GM18517 (cell line): ENCODE measurements around the gene KRTDAP.

Source experiments
- ATAC-seq: cut with Tn5 transposase; IDR thresholded peaks from one replicate; pipeline ENCODE4 v1.9.1; 2021; ENCODE audit warnings: mild to moderate bottlenecking, moderate library complexity; ENCODE audit not compliant: unreplicated experiment

Gene KRTDAP

GRCh38 chr19:35455616-35456201 is 34.6 kb downstream of the KRTDAP start:
- ATAC-seq, result no peak

DNA sequence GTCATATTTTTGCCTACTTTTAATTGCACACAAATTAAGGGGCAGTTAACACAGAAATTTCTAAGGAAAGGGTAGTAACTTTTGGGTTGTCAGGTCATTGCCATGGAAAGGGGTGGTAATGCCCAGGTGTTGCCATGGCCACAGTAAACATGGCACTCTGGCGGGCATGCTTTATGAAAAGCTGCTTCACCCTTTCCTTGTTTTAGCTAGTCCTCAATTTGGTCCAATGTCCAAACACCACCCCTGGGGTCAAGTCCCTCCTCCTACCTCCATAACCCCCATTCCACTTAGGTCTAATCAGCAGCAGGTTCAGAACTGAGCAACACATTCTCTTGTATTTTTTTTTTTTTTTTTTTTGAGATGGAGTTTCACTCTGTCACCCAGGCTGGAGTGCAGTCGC is 35.6 kb downstream of the KRTDAP start:
- ATAC-seq, result no peak

- no peak for ATAC-seq
These were observed 38.7 kb downstream of the KRTDAP start for GRCh38 chr19:35451338-35452096.

GRCh38 chr19:35449359-35450043 is 40.8 kb downstream of the KRTDAP start:
- no peak for ATAC-seq

DNA sequence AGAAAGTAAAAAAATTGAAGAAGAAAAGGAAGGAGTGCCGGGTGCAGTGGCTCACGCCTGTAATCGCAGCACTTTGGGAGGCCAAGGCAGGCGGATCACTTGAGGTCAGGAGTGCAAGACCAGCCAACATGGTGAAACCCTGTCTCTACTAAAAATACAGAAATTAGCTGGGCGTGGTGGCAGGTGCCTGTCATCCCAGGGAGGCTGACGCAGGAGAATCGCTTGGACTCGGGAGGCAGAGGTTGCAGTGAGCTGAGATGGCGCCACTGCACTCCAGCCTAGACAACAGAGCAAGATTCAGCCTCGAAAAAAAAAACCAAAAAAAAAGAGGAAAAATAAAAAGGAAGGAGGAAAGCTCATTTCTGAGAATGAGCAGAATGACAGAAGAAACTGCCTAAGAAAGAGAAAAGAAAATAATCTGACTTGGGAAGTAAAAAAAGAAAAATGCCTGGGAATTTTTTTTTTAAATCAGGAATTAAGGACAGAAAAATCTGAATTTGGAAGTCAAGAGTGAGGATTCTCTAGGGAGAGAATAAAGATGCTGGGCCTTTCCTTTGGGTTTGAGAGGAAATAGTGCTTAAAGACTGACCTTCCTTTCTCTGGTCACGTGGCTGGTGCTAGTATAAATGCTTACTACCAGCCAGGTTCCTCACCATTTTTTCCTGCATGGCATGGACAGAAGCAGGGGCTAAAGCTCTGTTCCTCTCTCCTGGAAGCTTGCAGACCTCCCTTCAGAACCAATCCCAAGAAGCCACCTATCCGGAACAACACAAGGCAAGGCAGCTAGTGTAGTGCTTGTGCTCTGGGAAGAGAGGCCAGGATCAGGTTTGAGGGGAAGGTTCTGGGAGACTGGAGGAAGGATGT is 42.4 kb downstream of the KRTDAP start, which contains the start of gene FFAR2:
TSS of gene FFAR2 (plus strand) at position 652 of the 864 bp plus-strand sequence. CDS start 1,458 bp downstream, outside the sequence.
- no peak for ATAC-seq

- no peak for ATAC-seq
These were observed 44.3 kb downstream of the KRTDAP start for GRCh38 chr19:35445826-35446593.

DNA sequence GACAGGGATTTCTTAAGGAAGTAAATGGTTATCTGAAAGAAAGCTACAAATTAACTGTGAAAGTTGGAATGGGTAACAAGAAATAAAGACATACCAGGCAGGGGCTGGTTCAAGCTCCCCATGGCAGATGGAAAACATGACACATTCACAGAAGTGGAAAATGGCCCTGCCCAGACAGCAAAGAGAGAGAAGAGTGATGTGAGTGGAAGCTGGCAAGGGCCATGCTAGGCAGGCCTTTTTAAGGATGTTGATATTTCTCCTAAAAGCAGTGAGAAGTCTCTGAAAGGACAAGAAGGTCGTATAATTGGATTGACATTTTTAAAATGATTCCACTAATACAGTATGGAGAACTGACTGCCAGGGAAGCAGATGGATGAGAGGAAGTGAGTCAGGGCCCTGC is 45.5 kb downstream of the KRTDAP start:
- ATAC-seq, result no peak

GRCh38 chr19:35442091-35442490 is 48.2 kb downstream of the KRTDAP start:
- ATAC-seq, result no peak

DNA sequence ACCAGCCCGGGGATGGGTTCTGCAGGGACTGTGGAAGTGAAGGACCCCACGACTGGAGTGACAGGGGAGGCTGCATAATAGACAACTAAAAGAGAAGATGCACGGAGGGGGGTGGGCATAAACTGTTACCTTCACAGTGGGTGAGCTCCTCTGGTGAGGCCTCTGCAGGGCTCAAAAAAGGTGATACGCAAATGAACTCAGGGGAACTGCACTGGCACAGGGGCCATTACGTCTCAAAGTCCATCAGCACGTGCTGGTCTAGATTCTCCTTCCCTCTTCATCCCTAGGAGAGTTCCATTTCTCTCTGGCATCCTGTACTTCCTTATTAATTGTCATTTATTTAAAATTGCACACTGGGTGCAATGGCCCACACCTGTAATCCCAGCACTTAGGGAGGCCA is 50.3 kb downstream of the KRTDAP start:
- ATAC-seq, result no peak

DNA sequence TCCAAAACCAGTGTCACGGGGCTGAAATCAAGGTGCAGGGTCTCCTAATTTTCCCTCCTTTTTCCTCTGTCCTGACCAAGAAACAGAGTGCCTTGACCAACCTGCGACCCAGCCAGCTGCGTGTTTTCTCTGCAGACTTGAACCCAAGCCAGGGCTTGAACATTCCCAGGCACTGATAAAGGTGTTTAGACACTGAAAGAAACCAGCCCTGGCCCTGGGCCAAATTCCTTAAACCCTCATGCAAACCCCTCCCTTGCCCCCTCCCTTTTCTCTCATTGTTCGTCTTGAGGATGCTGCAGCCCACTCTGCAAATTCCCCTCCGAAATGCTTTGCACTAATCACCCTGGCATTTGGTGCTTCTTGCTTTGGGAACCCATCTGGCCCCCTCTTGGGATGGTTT is 51.7 kb downstream of the KRTDAP start:
- ATAC-seq, result no peak

DNA sequence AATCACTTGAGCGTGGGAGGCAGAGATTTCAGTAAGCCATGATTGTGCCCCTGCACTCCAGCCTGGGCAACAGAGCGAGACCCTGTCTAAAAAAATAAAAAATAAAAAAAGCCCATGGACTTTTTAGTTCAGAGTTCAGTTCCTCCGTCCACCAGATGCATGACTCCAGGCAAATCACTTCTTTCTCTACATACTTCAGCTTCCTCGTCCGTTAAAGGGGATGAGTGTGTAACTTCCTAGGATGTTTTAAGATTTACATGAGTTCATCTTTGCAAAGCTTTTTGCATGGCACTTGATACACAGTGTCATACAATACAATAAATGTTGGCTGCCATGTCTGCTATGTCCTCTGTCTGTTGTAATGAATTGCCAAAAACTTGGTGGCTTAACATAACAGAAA is 52.2 kb downstream of the KRTDAP start:
- ATAC-seq, result no peak

- no peak for ATAC-seq
These were observed 52.8 kb downstream of the KRTDAP start for GRCh38 chr19:35437406-35437951.
